SK-N-SH (cell line): ENCODE measurements around the gene TSC1. TPM values are rescaled to one million over a fixed set of nuclear protein-coding genes. Genes with fewer than 3 reads are reported as not detected.
A peak's percentile ranks its signal among the peaks of the same experiment; 100 is the strongest.

Source experiments
- CTCF ChIA-PET: fragments of 300-600, 350-600 bp; formaldehyde crosslinking; extraction: SDS; loops from one replicate; lab custom pipeline; 2021; lab: Yijun Ruan, JAX
- POLR2A ChIA-PET: fragments of 350-600 bp; sonication (Branson Sonifier 250); formaldehyde crosslinking; extraction: SDS; loops from one replicate; lab custom pipeline; 2020; ENCODE audit warnings: antibody characterized with exemption, inconsistent platforms; lab: Yijun Ruan, JAX
- DNase-seq: peaks from one replicate; pipeline ENCODE4 v3.0.0; 2012
- H2AFZ ChIP-seq: fragments of 200-600 bp; sonication (generic); 2 replicates; pipeline ENCODE4 v1.8.1; 2016; ENCODE audit warnings: antibody characterized with exemption, mild to moderate bottlenecking, low read depth
- H3F3A ChIP-seq: fragments of 200-600 bp; sonication (generic); replicated peaks from 2 replicates; pipeline ENCODE3; 2016; ENCODE audit warnings: antibody characterized with exemption, mild to moderate bottlenecking; ENCODE audit not compliant: insufficient read depth
- H3K27ac ChIP-seq, 2 experiments: fragments of 200-500 bp in 1 of 2; fragments of 200-600 bp in 1 of 2; sonication (Bioruptor generic) in 1 of 2; sonication (generic), shearing (Covaris generic) in 1 of 2; 2 replicates each; pipeline versions ENCODE4 v1.5.1 to v1.6.1; 2014 to 2016; ENCODE audit warnings: low read depth in 2 of 2, inconsistent platforms in 1 of 2, low read length in 1 of 2, mild to moderate bottlenecking in 1 of 2, mixed read lengths in 1 of 2
- H3K27me3 ChIP-seq: fragments of 200-600 bp; sonication (generic), shearing (Covaris generic); 2 replicates; pipeline ENCODE4 v1.6.1; 2016; ENCODE audit warnings: mixed run types; ENCODE audit not compliant: insufficient read depth
- H3K36me3 ChIP-seq, 2 experiments: fragments of 200-500 bp in 1 of 2; fragments of 200-600 bp in 1 of 2; sonication (Bioruptor generic) in 1 of 2; sonication (generic) in 1 of 2; replicated peaks in 1 of 2; 2 replicates each; pipeline versions ENCODE3 to v1.5.1; 2014 to 2016; ENCODE audit warnings: low read length in 1 of 2, mild to moderate bottlenecking in 1 of 2; ENCODE audit not compliant: insufficient read depth in 2 of 2, control insufficient read depth in 1 of 2
- H3K4me1 ChIP-seq, 2 experiments: fragments of 200-500 bp in 1 of 2; fragments of 200-600 bp in 1 of 2; sonication (Bioruptor generic) in 1 of 2; sonication (generic), shearing (Covaris generic) in 1 of 2; 2 replicates each; pipeline versions ENCODE4 v1.5.1 to v1.6.1; 2014 to 2016; ENCODE audit warnings: low read depth in 1 of 2, low read length in 1 of 2, mixed run types in 1 of 2; ENCODE audit not compliant: insufficient read depth in 2 of 2, control insufficient read depth in 1 of 2
- H3K4me2 ChIP-seq: fragments of 200-600 bp; sonication (generic), shearing (Covaris generic); 2 replicates; pipeline ENCODE4 v1.6.1; 2017; ENCODE audit warnings: mixed run types
- H3K4me3 ChIP-seq, 2 experiments: fragments of 200-500 bp in 1 of 2; fragments of 200-600 bp in 1 of 2; sonication (Bioruptor generic) in 1 of 2; sonication (generic), shearing (Covaris generic) in 1 of 2; 2 replicates each; pipeline versions ENCODE4 v1.5.1 to v1.8.1; 2014 to 2016; ENCODE audit warnings: low read depth in 2 of 2, inconsistent platforms in 1 of 2, low read length in 1 of 2, mild to moderate bottlenecking in 1 of 2, mixed read lengths in 1 of 2, moderate library complexity in 1 of 2
- H3K79me2 ChIP-seq: fragments of 200-600 bp; sonication (generic); 2 replicates; pipeline ENCODE4 v1.8.1; 2017; ENCODE audit warnings: mild to moderate bottlenecking; ENCODE audit not compliant: insufficient read depth
- H3K9ac ChIP-seq: fragments of 200-600 bp; sonication (generic); 2 replicates; pipeline ENCODE4 v1.6.1; 2017; ENCODE audit warnings: mixed run types
- H3K9me2 ChIP-seq: fragments of 200-600 bp; sonication (generic); 2 replicates; pipeline ENCODE4 v1.6.1; 2017; ENCODE audit warnings: mixed run types
- H3K9me3 ChIP-seq: fragments of 200-600 bp; sonication (generic); 2 replicates; pipeline ENCODE4 v1.6.1; 2017; ENCODE audit warnings: mixed run types, mild to moderate bottlenecking, moderate library complexity
- H4K20me1 ChIP-seq: fragments of 200-600 bp; sonication (generic); 2 replicates; pipeline ENCODE4 v1.6.1; 2017; ENCODE audit warnings: mild to moderate bottlenecking, mixed run types; ENCODE audit not compliant: insufficient read depth
- CTCF ChIP-seq: fragments of 200-600 bp; sonication (generic); IDR thresholded peaks from 2 replicates; pipeline ENCODE4 v1.6.1; 2017; ENCODE audit warnings: antibody characterized with exemption, mild to moderate bottlenecking, moderate library complexity
- EP300 ChIP-seq, 2 experiments: IDR thresholded peaks; 2 replicates each; pipeline versions ENCODE4 v1.4.0 to v1.6.1; 2012; ENCODE audit warnings: borderline replicate concordance in 1 of 2, low read depth in 1 of 2, low read length in 1 of 2
- EZH2phosphoT487 ChIP-seq: fragments of 200-600 bp; sonication (generic); IDR thresholded peaks from 2 replicates; pipeline ENCODE4 v1.6.1; 2017; ENCODE audit warnings: low read depth, mixed run types, mild to moderate bottlenecking, antibody characterized with exemption, moderate library complexity, borderline replicate concordance
- FOXM1 ChIP-seq: IDR thresholded peaks from 2 replicates; pipeline ENCODE4 v1.4.0; 2012; ENCODE audit warnings: low read depth, mild to moderate bottlenecking
- GABPA ChIP-seq: IDR thresholded peaks from 2 replicates; pipeline ENCODE4 v1.4.0; 2012; ENCODE audit warnings: low read depth, mild to moderate bottlenecking
- JUND ChIP-seq: IDR thresholded peaks from 2 replicates; pipeline ENCODE4 v1.4.0; 2012
- NFIC ChIP-seq: IDR thresholded peaks from 2 replicates; pipeline ENCODE4 v1.4.0; 2012; ENCODE audit warnings: borderline replicate concordance
- POLR2AphosphoS5 ChIP-seq: IDR thresholded peaks from 2 replicates; pipeline ENCODE4 v1.6.1; 2012; ENCODE audit warnings: low read depth, low read length
- RAD21 ChIP-seq: IDR thresholded peaks from 2 replicates; pipeline ENCODE4 v1.6.1; 2012; ENCODE audit warnings: mild to moderate bottlenecking, low read length
- RCOR1 ChIP-seq: fragments of 150-350 bp; IDR thresholded peaks from 2 replicates; pipeline ENCODE4 v1.6.1; 2017; ENCODE audit warnings: antibody characterized with exemption, low read length
- RFX5 ChIP-seq: IDR thresholded peaks from 2 replicates; pipeline ENCODE4 v1.6.1; 2012; ENCODE audit warnings: mild to moderate bottlenecking, improper control_type of control experiment, low read length
- RXRA ChIP-seq: IDR thresholded peaks from 2 replicates; pipeline ENCODE4 v1.4.0; 2012; ENCODE audit warnings: low read depth, mild to moderate bottlenecking, borderline replicate concordance
- SIN3A ChIP-seq: IDR thresholded peaks from 2 replicates; pipeline ENCODE4 v1.6.1; 2012; ENCODE audit warnings: low read depth, mild to moderate bottlenecking, low read length, moderate library complexity, borderline replicate concordance
- TAF1 ChIP-seq: IDR thresholded peaks from 2 replicates; pipeline ENCODE4 v1.6.1; 2012; ENCODE audit warnings: low read depth, mild to moderate bottlenecking, low read length, moderate library complexity, borderline replicate concordance
- WGBS: methylation state at CpG from one replicate; pipeline ENCODE4 v1.1.6; 2017; ENCODE audit warnings: low lambda C conversion rate; 5-methylcytosine and 5-hydroxymethylcytosine counted together
- polyA plus RNA-seq, 3 experiments: library from polyadenylated mRNA; depleted of rRNA; stranded (reverse); fragments of >200 nt; gene quantifications; 2 replicates each; pipeline ENCODE4 v1.2.3, GENCODE V29; 2012
- TF ChIP-seq, protein P1 (sequence below): fragments of 150-350 bp; IDR thresholded peaks from 2 replicates; pipeline ENCODE4 v1.6.1; 2016; ENCODE audit warnings: mild to moderate bottlenecking, low read depth, low read length

Gene TSC1
- polyA plus RNA-seq, 1 of the 3 experiments (the other 2 are of a cell fraction) = 18.3 TPM

DNA sequence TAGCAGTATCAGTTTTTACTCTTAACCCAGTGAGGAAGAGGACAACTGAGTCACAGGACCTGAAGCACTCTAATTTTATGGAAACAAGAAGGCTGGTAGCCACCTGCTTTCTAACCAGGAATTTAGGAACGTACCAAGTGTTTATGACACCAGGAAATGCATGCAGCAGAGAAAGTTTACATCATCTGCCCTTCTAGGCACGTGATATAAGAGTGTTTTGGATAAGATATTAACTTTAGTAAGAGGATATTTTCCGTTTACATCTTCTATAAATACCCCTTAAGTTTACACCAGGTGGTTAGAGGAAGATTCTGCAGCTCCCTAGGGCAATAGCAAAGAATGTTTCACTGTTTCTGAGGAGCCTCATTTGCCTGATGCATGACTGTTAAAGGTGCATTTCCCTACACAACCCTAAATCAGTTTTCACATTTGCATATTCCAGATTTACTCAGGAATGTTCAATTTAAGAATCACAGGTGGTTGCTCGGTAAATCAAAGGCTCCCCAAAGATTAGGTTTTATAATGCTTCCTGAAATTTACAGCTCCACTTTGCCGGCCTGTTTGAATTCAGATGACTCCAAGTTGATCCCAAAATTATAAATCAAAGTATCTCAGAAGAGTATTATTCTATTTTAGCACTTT lies 1.8 kb downstream of the TSC1 start:
- peak overlapping the region; percentile 85 for H3K4me2 ChIP-seq
- H2AFZ ChIP-seq = no peak overlapping the region
- POLR2A ChIA-PET = no interaction called here
- no peak overlapping the region for H3K27ac ChIP-seq
- no peak overlapping the region for H3K9ac ChIP-seq
- DNase-seq = no peak
- no peaks in the 10 kb centered on the region for H3K9me3 ChIP-seq
- no peaks in the 10 kb centered on the region for H3K36me3 ChIP-seq
- H3K79me2 ChIP-seq = peaks cover 68% of the 10 kb centered on the region
- CTCF ChIA-PET = interaction anchor here (0.9 to 4.1 kb wide), 8 partner anchors 8 to 143 kb away, joined by 3 to 18 read pairs (median 4); partner anchors contain the start of gene GFI1B
- no peaks in the 10 kb centered on the region for H3K9me2 ChIP-seq
- H4K20me1 ChIP-seq = no peaks in the 10 kb centered on the region
- 68% methylated on average over 5 of the region's 5 CpGs for WGBS
- peak overlapping the region; percentile 84 to 97; a peak in 3 of 4 replicates for H3K4me3 ChIP-seq
- peaks cover 15 to 27% of the 10 kb centered on the region in 2 experiments for H3K4me1 ChIP-seq
- H3K27me3 ChIP-seq = no peaks in the 10 kb centered on the region
- peaks cover 8% of the 10 kb centered on the region for H3F3A ChIP-seq
- TF ChIP-seq POLR2AphosphoS5 = no peak
- TF ChIP-seq FOXM1 = no peak
- no peak for TF ChIP-seq TAF1
- TF ChIP-seq JUND = no peak
- TF ChIP-seq RXRA = no peak
- TF ChIP-seq NFIC = no peak
- TF ChIP-seq RAD21 = no peak
- no peak for TF ChIP-seq SIN3A
- no peak for TF ChIP-seq RCOR1
- TF ChIP-seq, protein P1, sequence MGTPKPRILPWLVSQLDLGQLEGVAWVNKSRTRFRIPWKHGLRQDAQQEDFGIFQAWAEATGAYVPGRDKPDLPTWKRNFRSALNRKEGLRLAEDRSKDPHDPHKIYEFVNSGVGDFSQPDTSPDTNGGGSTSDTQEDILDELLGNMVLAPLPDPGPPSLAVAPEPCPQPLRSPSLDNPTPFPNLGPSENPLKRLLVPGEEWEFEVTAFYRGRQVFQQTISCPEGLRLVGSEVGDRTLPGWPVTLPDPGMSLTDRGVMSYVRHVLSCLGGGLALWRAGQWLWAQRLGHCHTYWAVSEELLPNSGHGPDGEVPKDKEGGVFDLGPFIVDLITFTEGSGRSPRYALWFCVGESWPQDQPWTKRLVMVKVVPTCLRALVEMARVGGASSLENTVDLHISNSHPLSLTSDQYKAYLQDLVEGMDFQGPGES = no peak
- no peak for TF ChIP-seq EZH2phosphoT487
- TF ChIP-seq RFX5 = no peak
- no peak for TF ChIP-seq CTCF
- no peak for TF ChIP-seq EP300 (IDR thresholded peaks at IDR 0.05; ENCODE audit: borderline replicate concordance in 1 of 2, low read depth in 1 of 2, low read length in 1 of 2)
- TF ChIP-seq GABPA = no peak
- TF ChIP-seq, all 33 proteins: peak for 0

DNA sequence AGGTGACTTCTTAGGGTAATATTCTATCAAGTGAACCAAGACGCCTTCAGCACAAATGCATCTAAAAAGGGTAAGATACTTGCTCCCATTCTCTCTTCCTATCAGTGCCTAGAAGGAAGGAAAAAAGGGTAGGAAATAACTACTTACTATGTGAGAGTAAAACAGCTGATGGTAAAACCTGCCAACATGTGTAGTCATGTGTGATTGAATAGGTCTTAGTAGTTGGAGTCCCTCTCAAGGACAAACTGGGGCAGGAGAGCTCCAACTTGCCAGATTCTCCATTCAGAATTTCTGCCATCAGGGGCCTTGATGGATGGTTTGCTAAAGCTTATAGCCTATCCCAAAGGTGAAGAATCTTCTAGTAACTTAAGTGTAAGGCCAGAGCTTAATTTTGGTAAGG lies 5.2 kb downstream of the TSC1 start:
- Histone ChIP-seq H3K9me2 (no peaks in the 10 kb centered on the region), H3F3A (no peaks in the 10 kb centered on the region), H3K4me3 (no peak overlapping the region)
- ChIA-PET CTCF (interaction anchor here (0.7 to 1.2 kb wide), 2 partner anchors 32 to 37 kb away, joined by 3 to 4 read pairs; no protein-coding TSS in a partner anchor), POLR2A (no interaction called here)
- TF ChIP-seq, protein P1 = no peak
- TF ChIP-seq, all 33 proteins: peak for 0
- Histone ChIP-seq H3K4me1 (peaks cover 9 to 12% of the 10 kb centered on the region in 2 experiments; a peak in 3 of 4 replicates), H3K36me3 (peaks cover 0 to under 1% of the 10 kb centered on the region in 2 experiments), H2AFZ (no peak overlapping the region), H3K27ac (no peak overlapping the region), H3K9ac (no peak overlapping the region), H3K79me2 (peaks cover 82% of the 10 kb centered on the region), H3K27me3 (no peaks in the 10 kb centered on the region), H3K9me3 (no peaks in the 10 kb centered on the region), H4K20me1 (no peaks in the 10 kb centered on the region; the same call in none of the 2 replicates), H3K4me2 (no peak overlapping the region)
- DNase-seq = no peak
- WGBS = 94% methylated on average over 1 of the region's 1 CpG
